ENCODE measurements around the gene HERC2. TPM values are rescaled to one million over a fixed set of nuclear protein-coding genes. Genes with fewer than 3 reads are reported as not detected.

The HERC2 gene
- total RNA-seq, 1 experiment from 2014 or later: 19.7 TPM

GRCh38 chr15:28264166-28264565 lies 57.8 kb downstream of the HERC2 start:
- Mint-ChIP-seq H3K4me1 (ENCODE audit: low read depth, unreplicated experiment) (no peaks in the 10 kb centered on the region), H3K9me3 (ENCODE audit: low read depth, unreplicated experiment) (no peaks in the 10 kb centered on the region), H3K27me3 (ENCODE audit: unreplicated experiment) (no peaks in the 10 kb centered on the region), H3K27ac (ENCODE audit: unreplicated experiment) (no peak overlapping the region), H3K4me3 (ENCODE audit: low read depth, unreplicated experiment) (no peak overlapping the region), H3K36me3 (ENCODE audit: insufficient read depth, unreplicated experiment) (no peaks in the 10 kb centered on the region)
- intact Hi-C loops (cut with micrococcal nuclease; ENCODE audit: unreplicated experiment): no loop called here
- TF ChIP-seq CTCF (IDR thresholded peaks at IDR 0.05; ENCODE audit: unreplicated experiment): no peak
- CTCF ChIA-PET: no interaction called here
- no TSS peak for BruUV-seq (replicated peaks)
- DNase-seq: no peak

GRCh38 chr15:28262438-28262837 lies 59.5 kb downstream of the HERC2 start:
- Mint-ChIP-seq H3K4me3 (ENCODE audit: low read depth, unreplicated experiment) (no peak overlapping the region), H3K27ac (ENCODE audit: unreplicated experiment) (no peak overlapping the region)
- BruUV-seq (replicated peaks): no TSS peak

GRCh38 chr15:28260722-28261121 lies 61.3 kb downstream of the HERC2 start:
- no peaks in the 10 kb centered on the region for H3K9me3 Mint-ChIP-seq (ENCODE audit: low read depth, unreplicated experiment)
- CTCF ChIA-PET: no interaction called here
- TF ChIP-seq CTCF (IDR thresholded peaks at IDR 0.05; ENCODE audit: unreplicated experiment): no peak
- H3K27ac Mint-ChIP-seq (ENCODE audit: unreplicated experiment): no peak overlapping the region
- no TSS peak for BruUV-seq (replicated peaks)
- no peak overlapping the region for H3K4me3 Mint-ChIP-seq (ENCODE audit: low read depth, unreplicated experiment)
- no peak for DNase-seq
- no peaks in the 10 kb centered on the region for H3K27me3 Mint-ChIP-seq (ENCODE audit: unreplicated experiment)
- intact Hi-C loops (cut with micrococcal nuclease; ENCODE audit: unreplicated experiment): no loop called here
- H3K4me1 Mint-ChIP-seq (ENCODE audit: low read depth, unreplicated experiment): no peaks in the 10 kb centered on the region
- peaks cover 5% of the 10 kb centered on the region for H3K36me3 Mint-ChIP-seq (ENCODE audit: insufficient read depth, unreplicated experiment)

More at GRCh38 chr15:28262438-28262837, 59.5 kb downstream of the HERC2 start:
- Mint-ChIP-seq H3K9me3 (ENCODE audit: low read depth, unreplicated experiment) (no peaks in the 10 kb centered on the region), H3K27me3 (ENCODE audit: unreplicated experiment) (no peaks in the 10 kb centered on the region), H3K4me1 (ENCODE audit: low read depth, unreplicated experiment) (no peaks in the 10 kb centered on the region), H3K36me3 (ENCODE audit: insufficient read depth, unreplicated experiment) (peaks cover 5% of the 10 kb centered on the region)
- CTCF ChIA-PET: no interaction called here
- intact Hi-C loops (cut with micrococcal nuclease; ENCODE audit: unreplicated experiment): no loop called here
- no peak for DNase-seq
- TF ChIP-seq CTCF (IDR thresholded peaks at IDR 0.05; ENCODE audit: unreplicated experiment): no peak

GRCh38 chr15:28260317-28260716 lies 61.7 kb downstream of the HERC2 start:
- CTCF ChIA-PET: no interaction called here
- intact Hi-C loops (cut with micrococcal nuclease; ENCODE audit: unreplicated experiment): no loop called here
- no peak for TF ChIP-seq CTCF (IDR thresholded peaks at IDR 0.05; ENCODE audit: unreplicated experiment)
- no peak overlapping the region for H3K27ac Mint-ChIP-seq (ENCODE audit: unreplicated experiment)
- no peaks in the 10 kb centered on the region for H3K4me1 Mint-ChIP-seq (ENCODE audit: low read depth, unreplicated experiment)
- H3K9me3 Mint-ChIP-seq (ENCODE audit: low read depth, unreplicated experiment): no peaks in the 10 kb centered on the region
- H3K36me3 Mint-ChIP-seq (ENCODE audit: insufficient read depth, unreplicated experiment): peaks cover 5% of the 10 kb centered on the region
- H3K4me3 Mint-ChIP-seq (ENCODE audit: low read depth, unreplicated experiment): no peak overlapping the region
- no peaks in the 10 kb centered on the region for H3K27me3 Mint-ChIP-seq (ENCODE audit: unreplicated experiment)
- DNase-seq: no peak
- BruUV-seq (replicated peaks): no TSS peak

Measured in Calu3 (cell line).